ENCODE data around the gene ASPSCR1. TPM values are rescaled to one million over a fixed set of nuclear protein-coding genes. Genes with fewer than 3 reads are reported as not detected.

Gene ASPSCR1
- total and polyA plus RNA-seq, 2 of the 13 experiments (the other 11 are each of a cell fraction or from before 2014, with no cell fraction given): 274 to 314 TPM

GRCh38 chr17:81966343-81967243 is 10.8 kb upstream of the ASPSCR1 start (continued):
- TF ChIP-seq CAMTA2 (CRISPR knock-in tag; IDR thresholded peaks at IDR 0.05; ENCODE audit: borderline replicate concordance) (no peak), BRF2 (CRISPR knock-in tag; IDR thresholded peaks at IDR 0.05) (no peak), ZBTB10 (CRISPR knock-in tag; IDR thresholded peaks at IDR 0.05; ENCODE audit: borderline replicate concordance) (peak; percentile 83), E2F5 (CRISPR knock-in tag; conservative IDR thresholded peaks at IDR 0.05) (peak; percentile 62; the same call in 1 of the 2 replicates), RBAK (CRISPR knock-in tag; IDR thresholded peaks at IDR 0.05) (peak; percentile 18; the same call in 1 of the 2 replicates), GFI1 (CRISPR knock-in tag; IDR thresholded peaks at IDR 0.05; ENCODE audit: borderline replicate concordance) (0 out of 2 replicates have a peak, but pooled peaks have one; percentile 87), ARID4A (CRISPR knock-in tag; IDR thresholded peaks at IDR 0.05; ENCODE audit: borderline replicate concordance) (peak; percentile 89), ZBTB46 (CRISPR knock-in tag; IDR thresholded peaks at IDR 0.05; ENCODE audit: borderline replicate concordance) (peak; percentile 93), AKAP8 (CRISPR knock-in tag; IDR thresholded peaks at IDR 0.05) (peak; percentile 100), WIZ (CRISPR knock-in tag; IDR thresholded peaks at IDR 0.05) (peak; percentile 9; the same call in 1 of the 2 replicates), ZNF768 (CRISPR knock-in tag; IDR thresholded peaks at IDR 0.05) (peak; percentile 82), ZNF674 (CRISPR knock-in tag; IDR thresholded peaks at IDR 0.05; ENCODE audit: low read depth) (no peak; the same call in 1 of the 2 replicates), SIX1 (CRISPR knock-in tag; IDR thresholded peaks at IDR 0.05; ENCODE audit: borderline replicate concordance) (no peak; the same call in 1 of the 2 replicates), KLF11 (CRISPR knock-in tag; IDR thresholded peaks at IDR 0.05) (0 out of 2 replicates have a peak, but pooled peaks have one; percentile 63), SMARCE1 (IDR thresholded peaks at IDR 0.05; ENCODE audit: borderline replicate concordance) (no peak), ZNF550 (CRISPR knock-in tag; IDR thresholded peaks at IDR 0.05; ENCODE audit: borderline replicate concordance) (peak; percentile 32; the same call in 1 of the 2 replicates), ZNF605 (CRISPR knock-in tag; IDR thresholded peaks at IDR 0.05) (no peak)
